B cell (primary cell): ENCODE data around the gene NBDY. TPM values are rescaled to one million over a fixed set of nuclear protein-coding genes. Genes with fewer than 3 reads are reported as not detected.

ENCODE experiments used
- ATAC-seq: fragments of 200-7000 bp; cut with Tn5 transposase; one replicate; pipeline ENCODE4 v1.10.0; 2021; ENCODE audit warnings: low read depth, mild to moderate bottlenecking, moderate number of reproducible peaks, moderate library complexity
- CTCF ChIA-PET: fragments of 350-600 bp; sonication (Branson Sonifier 250); formaldehyde crosslinking; loops from one replicate; lab custom pipeline; 2021; ENCODE audit warnings: antibody characterized with exemption, inconsistent platforms; lab: Charles Lee
- POLR2A ChIA-PET: fragments of 350-600 bp; sonication (Branson Sonifier 250); formaldehyde crosslinking; loops from one replicate; lab custom pipeline; 2021; ENCODE audit warnings: antibody characterized with exemption; lab: Charles Lee
- DNase-seq: peaks from one replicate; pipeline ENCODE4 v3.0.0; 2013
- H2AFZ ChIP-seq: 2 replicates; pipeline ENCODE4 v1.6.1; 2012; ENCODE audit warnings: mild to moderate bottlenecking, low read depth, low read length; ENCODE audit not compliant: insufficient read depth, poor library complexity, severe bottlenecking
- H3K27ac ChIP-seq, 2 donors: 1 replicate in 1 of 2; 2 replicates in 1 of 2; pipeline ENCODE4 v1.5.1; 2012 to 2013; ENCODE audit warnings: low read length in 2 of 2, mild to moderate bottlenecking in 2 of 2, moderate library complexity in 1 of 2
- H3K27me3 ChIP-seq, 4 experiments: fragments of 200-600 bp in 1 of 4; sonication (generic) in 1 of 4; replicated peaks in 1 of 4; 1 replicate in 2 of 4; 2 replicates in 2 of 4; pipeline versions ENCODE4 v1.6.1 to v1.7.0; 2013 to 2016; ENCODE audit warnings: low read length in 3 of 4, mild to moderate bottlenecking in 2 of 4, mixed read lengths in 1 of 4, moderate library complexity in 1 of 4; ENCODE audit not compliant: insufficient read depth in 4 of 4, control insufficient read depth in 3 of 4; ENCODE audit errors: control extremely low read depth in 1 of 4
- H3K36me3 ChIP-seq, 2 experiments: replicated peaks in 1 of 2; 1 replicate in 1 of 2; 2 replicates in 1 of 2; pipeline versions ENCODE4 v1.6.1 to v1.7.1; 2013; ENCODE audit warnings: low read length in 1 of 2; ENCODE audit not compliant: insufficient read depth in 2 of 2, control insufficient read depth in 1 of 2; ENCODE audit errors: control extremely low read depth in 1 of 2, extremely low read depth in 1 of 2
- H3K4me1 ChIP-seq, 2 donors: fragments of 200-600 bp in 1 of 2; sonication (generic) in 1 of 2; 1 replicate in 1 of 2; 2 replicates in 1 of 2; pipeline versions ENCODE4 v1.5.1 to v1.6.1; 2013 to 2017; ENCODE audit warnings: low read length in 2 of 2; ENCODE audit not compliant: control insufficient read depth in 2 of 2, insufficient read depth in 2 of 2
- H3K4me2 ChIP-seq: replicated peaks from 2 replicates; pipeline ENCODE3; 2012; ENCODE audit warnings: mild to moderate bottlenecking, low read depth, low read length; ENCODE audit not compliant: poor library complexity, severe bottlenecking
- H3K4me3 ChIP-seq, 5 experiments: fragments of 200-600 bp in 1 of 5; sonication (generic) in 1 of 5; 1 replicate in 3 of 5; 2 replicates in 2 of 5; pipeline versions ENCODE4 v1.5.1 to v1.7.0; 2011 to 2016; ENCODE audit warnings: low read length in 4 of 5, mild to moderate bottlenecking in 4 of 5, low read depth in 2 of 5, control low read depth in 1 of 5, moderate library complexity in 1 of 5; ENCODE audit not compliant: insufficient read depth in 1 of 5; ENCODE audit errors: control extremely low read depth in 1 of 5, extremely low read depth in 1 of 5
- H3K79me2 ChIP-seq: fragments of 200-600 bp; sonication (generic); one replicate; pipeline ENCODE4 v1.6.0; 2016; ENCODE audit warnings: low read length; ENCODE audit not compliant: control insufficient read depth, insufficient read depth
- H3K9ac ChIP-seq: fragments of 200-600 bp; sonication (generic); 2 replicates; pipeline ENCODE4 v1.6.1; 2017; ENCODE audit warnings: mild to moderate bottlenecking, low read length, moderate library complexity
- H3K9me3 ChIP-seq, 3 donors: one replicate each; pipeline versions ENCODE4 v1.6.1 to v1.7.1; 2013; ENCODE audit warnings: low read length in 2 of 3; ENCODE audit not compliant: control insufficient read depth in 2 of 3, insufficient read depth in 1 of 3; ENCODE audit errors: control extremely low read depth in 1 of 3
- H4K20me1 ChIP-seq: 2 replicates; pipeline ENCODE4 v1.6.0; 2012; ENCODE audit warnings: mild to moderate bottlenecking, low read length; ENCODE audit not compliant: insufficient read depth, control insufficient read depth, poor library complexity, severe bottlenecking
- H3K27ac Mint-ChIP-seq: one replicate; pipeline ENCODE4 v1.8.0; 2021; ENCODE audit warnings: mixed read lengths
- H3K27me3 Mint-ChIP-seq: one replicate; pipeline ENCODE4 v1.8.0; 2021; ENCODE audit warnings: mixed read lengths
- H3K4me1 Mint-ChIP-seq: one replicate; pipeline ENCODE4 v1.8.0; 2021; ENCODE audit warnings: mixed read lengths
- H3K4me3 Mint-ChIP-seq: one replicate; pipeline ENCODE4 v1.8.0; 2021; ENCODE audit warnings: mixed read lengths
- H3K9me3 Mint-ChIP-seq: one replicate; pipeline ENCODE4 v1.8.0; 2022; ENCODE audit warnings: mixed read lengths; ENCODE audit not compliant: insufficient read depth
- CTCF ChIP-seq: fragments of 200-600 bp; IDR thresholded peaks from one replicate; pipeline ENCODE4 v1.8.0; 2022; ENCODE audit warnings: antibody characterized with exemption, mild to moderate bottlenecking
- EZH2 ChIP-seq: IDR thresholded peaks from 2 replicates; pipeline ENCODE4 v1.6.1; 2012; ENCODE audit warnings: borderline replicate concordance, low read depth, mild to moderate bottlenecking, moderate library complexity, low read length; ENCODE audit not compliant: insufficient read depth, poor library complexity, severe bottlenecking
- WGBS: methylation state at CpG from one replicate; pipeline ENCODE4 v1.1.5; 2013; ENCODE audit warnings: missing lambda C conversion rate; ENCODE audit not compliant: insufficient coverage; 5-methylcytosine and 5-hydroxymethylcytosine counted together
- intact Hi-C: fragments of 100-400 bp; cut with micrococcal nuclease; formaldehyde crosslinking; loops from one replicate; pipeline ENCODE4 v1.10.0; 2022
- polyA plus RNA-seq: library from polyadenylated mRNA; depleted of rRNA; stranded (reverse); fragments of >200 nt; gene quantifications from 2 replicates; pipeline ENCODE4 v1.2.3, GENCODE V29; 2012
- total RNA-seq, 2 donors: library from RNA; stranded (reverse); fragments of 120-200 nt in 1 of 2; gene quantifications; 1 replicate in 1 of 2; 2 replicates in 1 of 2; pipeline versions ENCODE4 v1.2.3 to v1.2.4, GENCODE V29; 2013 to 2022

NBDY gene
- total and polyA plus RNA-seq, 2 donors (not counting 1 experiment from before 2014, with no cell fraction given): 26.7 to 36.5 TPM

GRCh38 chrX:56791456-56791855 is 62.4 kb downstream of the NBDY start:
- peaks cover 23% of the 10 kb centered on the region for H3K4me1 Mint-ChIP-seq
- no peak overlapping the region for H3K4me3 Mint-ChIP-seq
- no peaks in the 10 kb centered on the region for H3K27me3 Mint-ChIP-seq

GRCh38 chrX:56792270-56793111 is 63.4 kb downstream of the NBDY start:
- no peak for DNase-seq
- H2AFZ ChIP-seq: no peak overlapping the region
- H3K27ac ChIP-seq: no peak overlapping the region
- Mint-ChIP-seq H3K9me3 (no peaks in the 10 kb centered on the region), H3K27me3 (no peaks in the 10 kb centered on the region), H3K4me3 (peak overlapping the region; percentile 52), H3K4me1 (peaks cover 23% of the 10 kb centered on the region), H3K27ac (peak overlapping the region; percentile 79)
- peaks cover 2% of the 10 kb centered on the region for H4K20me1 ChIP-seq
- no peaks in the 10 kb centered on the region for H3K27me3 ChIP-seq
- 55% methylated on average over 4 of the region's 8 CpGs for WGBS
- no peak overlapping the region for H3K4me3 ChIP-seq
- CTCF ChIA-PET: no interaction called here
- H3K4me2 ChIP-seq: no peak overlapping the region
- POLR2A ChIA-PET: no interaction called here
- H3K79me2 ChIP-seq: peaks cover 11% of the 10 kb centered on the region
- no peak for ATAC-seq
- peaks cover 13 to 14% of the 10 kb centered on the region in 2 donors for H3K4me1 ChIP-seq
- intact Hi-C loops: no loop called here
- peaks cover 0 to 3% of the 10 kb centered on the region in 2 experiments for H3K36me3 ChIP-seq
- H3K9me3 ChIP-seq: no peaks in the 10 kb centered on the region
- H3K9ac ChIP-seq: peak overlapping the region; percentile 20
- TF ChIP-seq EZH2 (no peak), CTCF (no peak)

More at GRCh38 chrX:56791456-56791855, 62.4 kb downstream of the NBDY start:
- no peak for TF ChIP-seq EZH2
- no peaks in the 10 kb centered on the region for H3K9me3 Mint-ChIP-seq
- intact Hi-C loops: no loop called here
- Histone ChIP-seq H3K4me3 (no peak overlapping the region), H3K4me1 (peaks cover 13 to 14% of the 10 kb centered on the region in 2 donors), H3K27me3 (no peaks in the 10 kb centered on the region), H3K36me3 (peaks cover 0 to 3% of the 10 kb centered on the region in 2 experiments), H3K9me3 (no peaks in the 10 kb centered on the region), H3K9ac (peak overlapping the region; percentile 20), H2AFZ (no peak overlapping the region), H4K20me1 (peaks cover 4% of the 10 kb centered on the region), H3K4me2 (no peak overlapping the region), H3K27ac (no peak overlapping the region), H3K79me2 (peaks cover 13% of the 10 kb centered on the region)
- ChIA-PET POLR2A (no interaction called here), CTCF (no interaction called here)
- DNase-seq (no peak), ATAC-seq (no peak)
- 68% methylated on average over 3 of the region's 3 CpGs for WGBS
- H3K27ac Mint-ChIP-seq: peak overlapping the region; percentile 15
